HG03432 (cell line): Measurements from ENCODE around the gene MBOAT7.
"Not testable (repeated sequence)": the region's sequence is repeated elsewhere in the genome, so short reads cannot be mapped to it uniquely, and the experiment has no call there.

ENCODE experiments used
- ATAC-seq: cut with Tn5 transposase; IDR thresholded peaks from one replicate; pipeline ENCODE4 v1.9.1; 2021; ENCODE audit warnings: mild to moderate bottlenecking, moderate library complexity; ENCODE audit not compliant: unreplicated experiment

Gene MBOAT7

DNA sequence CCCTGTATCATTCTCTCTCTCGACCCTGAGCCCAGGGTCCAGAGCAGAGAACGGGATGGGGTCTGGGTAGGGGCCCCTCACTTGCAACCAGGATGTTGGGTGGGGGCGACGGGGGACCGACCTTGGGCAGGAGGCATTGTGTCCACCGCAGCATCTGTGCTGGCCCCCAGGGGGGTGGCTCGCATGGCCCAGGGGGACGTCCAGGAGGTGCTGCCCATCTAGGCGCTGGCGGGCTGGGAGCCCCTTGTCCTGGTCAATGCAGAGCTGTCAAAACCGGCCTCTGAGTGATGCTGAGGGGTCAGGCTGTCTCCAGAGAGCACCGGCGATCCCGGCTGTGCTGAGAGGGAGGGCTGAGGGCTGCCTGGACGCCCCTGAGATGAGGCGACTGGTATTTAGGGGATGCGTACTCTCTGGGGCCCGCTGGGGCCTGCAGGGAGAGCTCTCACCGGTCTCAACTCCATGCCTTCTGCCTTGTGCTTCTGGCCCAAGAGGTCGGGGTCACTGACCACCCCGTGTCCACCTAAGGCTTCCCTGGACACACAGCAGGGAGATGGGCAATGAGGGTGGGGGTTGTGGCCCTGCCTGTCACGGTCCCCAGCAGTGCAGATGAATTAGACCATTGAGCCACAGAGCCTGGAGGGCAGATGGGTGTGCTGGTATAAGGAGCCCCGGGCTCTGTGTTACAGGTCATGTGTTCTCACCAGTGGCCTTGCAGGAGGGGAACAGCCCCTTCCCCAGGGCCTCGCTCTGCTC lies 19.9 kb upstream of the MBOAT7 start:
- ATAC-seq, result no peak

DNA sequence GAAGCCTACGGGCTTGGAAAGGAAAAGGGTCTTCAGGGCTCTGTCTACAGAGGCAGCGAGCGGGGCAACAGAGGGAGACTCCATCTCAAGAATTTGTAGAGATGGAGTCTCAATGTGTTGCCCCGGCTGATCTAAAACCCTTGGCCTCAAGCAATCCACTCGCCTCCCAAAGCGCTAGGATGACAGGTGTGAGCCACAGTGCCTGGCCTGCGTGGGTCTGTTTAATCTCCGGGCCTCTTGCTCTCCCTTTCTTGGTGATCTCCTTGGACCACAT lies 19.3 kb upstream of the MBOAT7 start:
- ATAC-seq, result no peak

DNA sequence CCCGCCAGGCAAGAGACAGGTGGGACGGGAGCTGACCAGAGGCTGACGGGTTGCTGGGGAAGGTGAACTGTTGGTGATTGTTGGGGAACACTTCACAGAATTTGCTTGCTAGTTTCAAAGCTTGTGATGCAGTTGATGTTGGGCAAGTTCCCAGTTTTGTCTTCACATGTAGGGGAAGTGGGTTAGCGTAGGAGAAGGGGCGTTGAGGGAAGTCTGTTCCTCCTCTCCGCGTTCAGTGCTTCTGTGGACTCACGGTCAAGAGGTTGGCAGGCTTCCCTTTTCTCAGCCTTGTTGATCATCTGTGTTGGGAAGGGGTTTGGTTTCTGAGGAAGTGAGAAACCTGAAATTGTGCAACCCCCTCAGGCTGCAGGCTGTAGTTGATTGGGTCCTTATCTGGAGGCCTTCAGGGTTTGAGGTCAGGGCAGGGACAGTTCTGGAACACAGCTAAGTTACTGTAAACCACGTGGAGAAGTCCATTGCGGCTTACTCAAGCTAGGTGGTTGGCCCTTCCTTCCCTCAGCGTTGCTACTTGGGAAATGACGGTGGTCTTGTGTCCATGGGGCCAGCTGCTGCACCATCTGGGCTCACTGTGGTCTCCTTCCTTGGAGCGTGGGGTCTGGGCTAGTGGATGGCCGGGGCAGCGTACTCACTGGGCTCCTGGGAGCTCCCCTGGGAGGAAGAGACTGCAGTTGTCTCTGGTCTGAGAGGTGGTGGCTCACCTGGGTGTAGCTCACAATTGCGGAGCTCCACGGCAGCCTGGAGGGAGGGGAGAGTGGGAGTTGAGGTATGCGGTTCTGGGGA lies 18.8 kb upstream of the MBOAT7 start:
- no peak for ATAC-seq

DNA sequence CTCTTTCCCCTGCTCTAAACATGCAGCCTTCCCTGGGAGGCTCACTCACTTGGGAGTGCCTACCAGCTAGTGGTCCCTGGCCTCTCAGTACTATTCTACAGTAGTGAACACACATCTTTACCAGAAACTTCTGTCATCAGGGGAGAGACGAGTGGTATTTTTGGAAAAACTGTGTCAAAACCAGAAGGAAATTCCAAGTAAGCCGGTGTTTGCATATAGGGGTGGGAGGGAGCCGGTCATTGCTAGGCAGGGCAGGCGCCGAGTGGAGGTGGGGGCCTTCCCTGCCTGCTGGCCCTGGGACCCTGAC lies 18.2 kb upstream of the MBOAT7 start:
- ATAC-seq, result no peak

DNA sequence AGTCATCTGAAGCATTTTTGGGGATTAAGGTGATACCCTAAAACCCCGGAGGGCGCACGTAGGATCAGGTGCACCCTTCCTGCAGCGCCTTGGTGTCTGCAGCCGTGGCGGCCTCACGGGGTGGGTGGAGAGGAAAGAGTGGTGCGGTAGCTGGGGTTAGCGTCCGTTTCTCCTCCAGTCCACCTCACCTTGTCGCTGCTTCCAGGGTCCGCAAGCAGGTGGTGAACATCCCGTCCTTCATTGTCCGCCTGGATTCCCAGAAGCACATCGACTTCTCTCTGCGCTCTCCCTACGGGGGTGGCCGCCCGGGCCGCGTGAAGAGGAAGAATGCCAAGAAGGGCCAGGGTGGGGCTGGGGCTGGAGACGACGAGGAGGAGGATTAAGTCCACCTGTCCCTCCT lies 17.8 kb upstream of the MBOAT7 start:
- not testable (repeated sequence) for ATAC-seq

DNA sequence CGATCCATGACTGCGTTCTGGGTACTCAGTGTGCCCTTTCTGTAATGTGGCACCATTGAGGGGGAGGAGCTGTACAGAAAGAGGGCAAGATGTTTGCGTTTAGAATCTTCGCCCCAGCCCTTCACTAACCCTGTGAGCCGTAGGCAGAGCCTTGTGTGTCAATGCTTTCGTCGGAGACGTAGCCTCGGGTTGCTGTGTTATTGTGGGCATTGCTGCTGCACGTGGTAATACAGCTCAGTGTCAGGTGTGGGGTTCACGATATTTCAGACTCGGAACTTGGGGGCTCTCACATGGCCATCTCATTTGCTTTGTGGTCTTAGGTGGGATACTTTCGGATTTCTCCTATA lies 17.4 kb upstream of the MBOAT7 start:
- no peak for ATAC-seq

DNA sequence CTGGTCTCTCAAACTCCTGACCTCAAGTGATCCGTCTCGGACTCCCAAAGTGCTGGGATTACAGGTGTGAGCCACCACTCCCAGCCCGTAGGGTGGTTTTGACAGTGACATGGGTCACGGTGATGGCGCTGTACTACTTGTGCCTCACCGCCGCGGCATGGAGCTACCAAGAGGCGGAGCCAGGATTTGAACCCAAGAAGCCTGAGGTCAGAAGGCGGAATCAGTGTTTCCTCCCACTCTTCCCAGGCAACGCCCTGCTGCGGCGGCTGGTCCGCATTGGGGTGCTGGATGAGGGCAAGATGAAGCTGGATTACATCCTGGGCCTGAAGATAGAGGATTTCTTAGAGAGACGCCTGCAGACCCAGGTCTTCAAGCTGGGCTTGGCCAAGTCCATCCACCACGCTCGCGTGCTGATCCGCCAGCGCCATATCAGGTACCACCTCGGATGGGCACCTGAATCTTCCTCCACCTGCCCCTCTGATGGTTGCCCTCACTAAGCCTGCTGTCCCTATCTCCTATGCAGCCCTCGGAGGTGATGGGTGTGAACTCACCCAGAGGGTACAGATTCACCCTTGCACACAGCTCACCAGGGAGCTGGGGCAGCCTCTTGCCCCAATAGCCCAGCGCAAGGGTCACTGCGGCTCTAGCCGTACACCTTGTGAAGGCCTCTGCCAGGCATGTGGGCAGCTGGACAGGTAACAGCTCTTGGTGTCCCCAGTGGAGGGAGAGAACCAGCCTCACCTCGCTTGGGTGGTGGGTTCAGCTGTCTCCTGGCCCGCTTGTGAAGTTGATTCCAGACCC lies 16.9 kb upstream of the MBOAT7 start:
- ATAC-seq, result no peak

DNA sequence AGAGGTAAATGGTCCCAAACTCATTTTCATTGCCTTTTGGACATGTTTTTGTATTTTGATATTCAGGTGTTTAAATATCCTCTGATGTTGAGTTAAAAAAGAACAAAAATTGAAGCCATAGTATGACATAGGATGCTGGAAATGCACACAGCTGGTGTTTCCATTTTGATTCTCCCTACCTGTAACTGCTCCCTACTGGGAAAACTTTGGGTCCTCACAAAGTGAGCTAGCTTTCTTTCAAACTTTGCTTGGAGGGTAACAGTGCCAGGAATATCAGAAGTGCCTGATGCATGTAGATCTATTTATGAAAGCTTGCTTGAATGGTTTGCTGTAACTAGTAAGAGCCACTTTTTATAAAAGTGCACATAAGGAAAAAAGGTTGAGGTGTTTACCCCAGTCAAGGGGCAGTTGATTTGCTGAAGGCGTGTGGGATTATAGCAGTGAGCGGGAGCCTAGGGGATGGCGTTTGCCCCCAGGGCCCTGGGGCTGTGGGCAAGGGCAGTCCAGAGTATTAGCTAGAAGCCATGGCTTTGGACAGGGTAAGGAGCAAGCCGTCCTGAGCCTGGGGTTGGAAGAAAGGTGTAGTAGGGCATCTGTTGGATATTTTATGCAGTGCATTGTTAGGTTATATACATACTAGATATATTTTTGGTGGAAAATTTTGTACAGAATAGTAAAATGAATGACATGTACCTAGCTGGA lies 15.5 kb upstream of the MBOAT7 start:
- no peak for ATAC-seq

DNA sequence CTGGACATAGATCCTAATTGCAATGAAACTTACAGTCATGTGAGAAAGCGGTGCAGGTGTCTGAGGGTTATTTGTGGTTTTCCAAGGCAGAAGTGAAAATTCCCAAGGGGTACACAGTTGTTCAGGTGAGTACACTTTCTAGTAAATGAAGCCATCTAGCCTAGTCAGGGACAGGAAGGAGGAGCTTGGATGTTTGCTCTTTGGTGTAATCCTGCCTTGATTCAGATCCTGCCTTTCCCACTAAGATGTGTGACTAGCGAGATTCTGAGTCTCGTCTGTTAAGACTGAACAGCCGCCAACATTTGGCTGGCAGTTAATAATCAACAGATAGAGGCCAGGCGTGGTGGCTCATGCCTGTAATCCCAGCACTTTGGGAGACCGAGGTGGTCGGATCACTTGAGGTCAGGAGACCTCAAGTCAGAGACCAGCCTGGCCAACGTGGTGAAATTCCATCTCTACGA lies 13.8 kb upstream of the MBOAT7 start:
- no peak for ATAC-seq

DNA sequence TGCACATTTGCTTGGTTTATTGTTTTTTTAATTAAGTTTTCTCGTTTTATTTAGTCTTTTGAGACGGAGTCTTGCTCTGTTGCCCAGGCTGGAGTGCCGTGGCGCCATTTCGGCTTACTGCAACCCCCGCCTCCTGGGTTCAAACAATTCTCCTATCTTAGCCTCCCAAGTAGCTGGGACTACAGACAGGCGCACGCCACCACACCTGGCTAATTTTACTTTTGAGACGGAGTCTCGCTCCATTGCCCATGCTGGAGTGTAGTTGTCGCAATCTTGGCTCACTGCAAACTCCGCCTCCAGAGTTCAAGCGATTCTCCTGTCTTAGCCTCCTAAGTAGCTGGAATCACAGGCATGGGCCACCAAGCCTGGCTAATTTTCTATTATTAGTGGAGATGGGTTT lies 12.6 kb upstream of the MBOAT7 start:
- no peak for ATAC-seq

DNA sequence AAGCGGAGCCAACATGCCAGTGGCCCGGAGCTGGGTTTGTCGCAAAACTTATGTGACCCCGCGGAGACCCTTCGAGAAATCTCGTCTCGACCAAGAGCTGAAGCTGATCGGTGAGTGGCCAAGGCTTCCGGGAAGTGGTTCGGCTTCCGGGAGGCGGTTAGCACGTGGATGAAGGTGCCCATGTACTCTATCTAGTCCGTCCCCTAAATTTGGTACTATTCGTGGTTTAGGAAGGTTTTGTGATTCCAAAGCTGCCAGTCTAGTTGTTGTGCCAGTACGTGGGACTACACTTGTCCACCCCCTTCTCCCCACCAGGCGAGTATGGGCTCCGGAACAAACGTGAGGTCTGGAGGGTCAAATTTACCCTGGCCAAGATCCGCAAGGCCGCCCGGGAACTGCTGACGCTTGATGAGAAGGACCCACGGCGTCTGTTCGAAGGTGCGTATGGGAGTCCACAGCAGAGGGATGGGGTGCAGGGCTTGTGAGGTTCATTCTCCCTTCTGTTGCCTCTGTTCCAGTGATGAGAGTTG lies 11.9 kb upstream of the MBOAT7 start:
- no peak for ATAC-seq

DNA sequence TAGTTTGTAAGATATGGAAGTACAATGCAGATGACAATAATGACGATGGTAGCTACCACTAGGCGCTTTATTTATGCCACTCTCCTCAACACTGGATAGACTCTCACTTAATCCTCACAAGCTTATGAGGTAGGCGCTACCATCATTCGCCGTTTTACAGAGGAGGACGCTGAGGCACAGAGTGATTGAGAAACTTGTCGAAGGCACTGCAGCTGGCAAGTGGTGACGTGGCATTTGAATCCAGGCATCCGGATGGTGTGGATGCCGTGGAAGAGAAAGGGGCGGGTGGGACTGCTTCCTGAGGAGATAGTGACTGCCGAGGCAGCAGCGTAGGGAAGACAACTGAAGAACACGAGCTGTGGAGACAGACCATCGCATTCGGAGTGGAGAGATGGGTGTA lies 10.0 kb upstream of the MBOAT7 start:
- no peak for ATAC-seq

DNA sequence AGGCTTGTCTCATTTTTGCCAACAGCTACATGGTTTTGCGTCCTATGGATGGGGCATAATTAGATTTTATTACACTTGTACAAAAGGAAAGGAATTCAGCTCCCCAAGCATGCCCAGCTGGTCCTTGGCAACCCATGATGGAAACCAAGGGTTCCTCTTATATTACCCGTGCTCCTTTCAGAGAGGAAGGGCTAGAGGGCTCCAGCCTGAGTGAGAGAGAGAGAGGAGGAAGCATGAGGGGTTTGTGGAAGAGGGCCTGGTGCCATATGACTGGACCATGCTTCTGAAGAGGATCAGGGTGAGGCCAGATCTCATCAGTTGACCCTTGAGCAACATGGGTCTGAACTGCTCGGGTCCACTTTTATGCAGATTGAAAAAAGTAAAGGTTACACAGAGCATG lies 7.7 kb upstream of the MBOAT7 start:
- no peak for ATAC-seq

DNA sequence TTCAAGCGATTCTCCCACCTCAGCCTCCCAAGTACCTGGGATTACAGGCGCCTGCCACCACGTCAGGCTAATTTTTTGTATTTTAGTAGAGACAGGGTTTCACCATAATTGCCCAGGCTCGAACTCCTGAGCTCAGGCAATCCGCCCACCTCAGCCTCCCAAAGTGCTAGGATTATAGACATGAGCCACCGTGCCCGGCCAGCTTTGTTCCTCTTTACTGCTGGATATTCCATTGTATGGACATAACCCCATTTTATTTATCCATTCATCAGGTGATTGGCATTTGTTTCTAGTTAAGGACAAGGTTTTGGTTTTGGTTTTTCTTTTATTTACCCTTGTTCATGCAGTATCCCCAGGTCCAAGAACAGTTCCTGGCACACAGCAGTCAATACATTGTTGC lies 7.2 kb upstream of the MBOAT7 start:
- no peak for ATAC-seq

DNA sequence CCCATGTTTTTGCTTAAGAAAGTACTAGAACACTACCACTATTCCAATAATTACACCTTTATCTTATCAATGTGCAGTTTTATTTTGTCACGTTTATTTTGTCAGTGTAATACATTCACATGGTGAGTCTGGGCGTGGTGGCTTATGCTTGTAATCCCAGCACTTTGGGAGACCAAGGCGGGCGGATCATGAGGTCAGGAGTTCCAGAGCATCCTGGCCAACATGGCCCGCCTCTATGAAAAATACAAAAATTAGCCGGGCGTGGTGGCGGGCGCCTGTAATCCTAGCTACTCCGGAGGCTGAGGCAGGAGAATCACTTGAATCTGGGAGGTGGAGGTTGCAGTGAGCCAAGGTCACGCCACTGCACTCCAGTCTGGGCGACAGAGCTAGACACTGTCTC lies 5.1 kb upstream of the MBOAT7 start:
- ATAC-seq, result not testable (repeated sequence)

DNA sequence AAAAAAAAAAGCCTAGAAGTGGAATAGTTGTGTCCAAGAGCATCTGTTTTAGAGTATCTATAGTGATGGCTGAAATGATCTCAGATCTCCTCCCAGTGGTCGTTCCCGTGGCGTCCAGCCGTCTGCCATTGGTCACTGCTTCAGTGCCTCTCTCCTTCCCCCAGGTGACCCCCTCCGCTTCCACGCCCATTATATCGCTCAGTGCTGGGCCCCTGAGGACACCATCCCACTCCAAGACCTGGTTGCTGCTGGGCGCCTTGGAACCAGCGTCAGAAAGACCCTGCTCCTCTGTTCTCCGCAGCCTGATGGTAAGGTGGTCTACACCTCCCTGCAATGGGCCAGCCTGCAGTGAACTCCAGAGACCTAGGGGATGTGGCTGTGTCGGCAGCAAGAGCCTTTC lies 3.6 kb upstream of the MBOAT7 start:
- no peak for ATAC-seq

DNA sequence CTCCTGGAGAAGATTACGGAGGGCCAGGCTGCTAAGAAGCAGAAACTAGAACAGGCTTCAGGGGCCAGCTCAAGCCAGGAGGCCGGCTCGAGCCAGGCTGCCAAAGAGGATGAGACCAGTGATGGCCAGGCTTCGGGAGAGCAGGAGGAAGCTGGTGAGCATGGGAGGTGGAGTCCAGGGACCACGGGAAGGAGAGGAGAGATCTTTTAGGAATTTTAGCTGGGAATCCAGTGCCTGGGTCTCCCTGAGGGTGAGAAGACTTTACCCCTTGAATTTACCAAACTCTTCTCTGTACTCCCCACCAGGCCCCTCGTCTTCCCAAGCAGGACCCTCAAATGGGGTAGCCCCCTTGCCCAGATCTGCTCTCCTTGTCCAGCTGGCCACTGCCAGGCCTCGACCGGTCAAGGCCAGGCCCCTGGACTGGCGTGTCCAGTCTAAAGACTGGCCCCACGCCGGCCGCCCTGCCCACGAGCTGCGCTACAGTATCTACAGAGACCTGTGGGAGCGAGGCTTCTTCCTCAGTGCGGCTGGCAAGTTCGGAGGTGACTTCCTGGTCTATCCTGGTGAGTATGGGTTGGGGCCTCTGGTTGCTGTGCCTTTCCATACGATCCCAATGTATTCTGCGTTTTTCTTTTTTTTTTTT lies 2.6 kb upstream of the MBOAT7 start:
- no peak for ATAC-seq

DNA sequence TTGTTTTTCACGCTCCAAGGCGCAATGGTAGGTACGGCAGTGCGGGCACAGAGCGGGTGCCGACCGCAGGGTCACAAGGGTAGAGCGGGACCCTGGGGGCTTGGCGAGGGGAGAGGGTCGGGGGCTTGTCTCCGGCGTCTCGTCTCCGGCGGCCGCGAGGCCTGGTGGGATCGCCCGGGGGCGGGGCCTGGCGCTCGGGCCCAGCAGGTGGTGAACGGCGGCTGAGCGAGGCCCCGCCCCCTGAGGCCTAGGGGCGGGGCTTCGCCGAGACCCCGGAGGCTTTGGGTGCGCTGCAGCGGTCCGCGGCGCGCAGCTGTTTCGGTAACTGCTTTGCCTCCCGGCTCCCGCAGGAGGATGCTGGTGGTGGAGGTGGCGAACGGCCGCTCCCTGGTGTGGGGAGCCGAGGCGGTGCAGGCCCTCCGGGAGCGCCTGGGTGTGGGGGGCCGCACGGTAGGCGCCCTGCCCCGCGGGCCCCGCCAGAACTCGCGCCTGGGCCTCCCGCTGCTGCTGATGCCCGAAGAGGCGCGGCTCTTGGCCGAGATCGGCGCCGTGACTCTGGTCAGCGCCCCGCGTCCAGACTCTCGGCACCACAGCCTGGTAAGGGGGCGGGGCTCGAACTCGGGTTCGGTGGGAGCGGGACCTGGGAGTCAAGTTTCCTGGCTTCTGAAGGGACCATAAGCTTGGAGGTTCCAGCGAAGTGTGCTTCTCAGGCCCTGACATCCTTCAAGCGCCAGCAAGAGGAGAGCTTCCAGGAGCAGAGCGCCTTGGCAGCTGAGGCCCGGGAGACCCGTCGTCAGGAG lies 1.8 kb upstream of the MBOAT7 start, which contains the start of gene TSEN34:
Gene TSEN34 (plus strand): TSS at position 298 of the 800 bp plus-strand sequence. CDS start 57 bp downstream, at position 355.
- peak; percentile 33 for ATAC-seq

DNA sequence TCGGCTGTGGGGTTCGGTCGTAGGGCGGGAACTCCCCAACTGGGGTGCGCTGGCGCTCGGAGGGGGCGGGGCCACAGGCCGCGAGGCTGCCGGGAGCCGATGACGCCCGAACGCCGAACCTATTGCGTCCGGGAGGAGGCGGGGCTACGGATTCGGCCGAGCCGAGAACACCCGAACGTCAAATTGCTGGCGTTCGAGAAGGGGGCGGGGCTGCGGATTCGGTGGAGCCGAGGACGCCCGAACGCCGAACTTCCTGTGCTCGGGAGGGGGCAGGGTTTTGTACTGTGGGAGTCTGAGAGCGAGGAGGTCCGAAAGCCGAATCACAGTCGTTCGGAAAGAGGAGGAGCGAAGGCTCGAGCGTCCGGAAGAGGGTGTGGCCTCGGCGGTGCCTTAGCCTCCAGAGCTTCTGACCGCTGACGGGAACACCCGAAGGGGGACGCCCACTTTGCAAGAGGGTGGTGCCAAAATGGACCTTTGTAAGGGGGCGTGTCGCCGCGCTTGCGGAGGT lies 1.2 kb upstream of the MBOAT7 start:
- ATAC-seq, result peak; percentile 49
